ELF-1 (cell line): Measurements from ENCODE around the gene MAMLD1.

ENCODE experiments used
- DNase-seq: peaks from one replicate; pipeline ENCODE4 v3.0.0-alpha.2; 2016; ENCODE audit warnings: low read depth, low spot score

MAMLD1 gene

GRCh38 chrX:150531467-150531866 is 168.3 kb downstream of the MAMLD1 start:
- no peak for DNase-seq

- no peak for DNase-seq
Observed at GRCh38 chrX:150533863-150534262, 170.7 kb downstream of the MAMLD1 start.

GRCh38 chrX:150536455-150537116 is 173.5 kb downstream of the MAMLD1 start:
- no peak for DNase-seq

GRCh38 chrX:150537851-150538250 is 174.7 kb downstream of the MAMLD1 start:
- DNase-seq: no peak

GRCh38 chrX:150540965-150541364 is 177.8 kb downstream of the MAMLD1 start:
- DNase-seq: no peak

GRCh38 chrX:150542846-150543229 is 179.7 kb downstream of the MAMLD1 start:
- no peak for DNase-seq

GRCh38 chrX:150543230-150544155 is 180.4 kb downstream of the MAMLD1 start:
- DNase-seq: peak; percentile 71

GRCh38 chrX:150544222-150544787 is 181.2 kb downstream of the MAMLD1 start:
- peak; percentile 80 for DNase-seq

GRCh38 chrX:150544835-150545770 is 182.0 kb downstream of the MAMLD1 start:
- no peak for DNase-seq

- DNase-seq: no peak
Observed at GRCh38 chrX:150546711-150547153, 183.6 kb downstream of the MAMLD1 start.

GRCh38 chrX:150547375-150548115 is 184.4 kb downstream of the MAMLD1 start:
- DNase-seq: peak; percentile 79

GRCh38 chrX:150548251-150548650 is 185.1 kb downstream of the MAMLD1 start:
- DNase-seq: no peak

GRCh38 chrX:150548684-150549083 is 185.6 kb downstream of the MAMLD1 start:
- DNase-seq: no peak

- no peak for DNase-seq
Observed at GRCh38 chrX:150551963-150552362, 188.8 kb downstream of the MAMLD1 start.

GRCh38 chrX:150558424-150558823 is 195.3 kb downstream of the MAMLD1 start:
- DNase-seq: peak; percentile 87
